ENCODE results near the gene PPM1E.
A peak's percentile ranks its signal among the peaks of the same experiment; 100 is the strongest.
"Not testable (repeated sequence)": the region's sequence is repeated elsewhere in the genome, so short reads cannot be mapped to it uniquely, and the experiment has no call there.

Gene PPM1E

DNA sequence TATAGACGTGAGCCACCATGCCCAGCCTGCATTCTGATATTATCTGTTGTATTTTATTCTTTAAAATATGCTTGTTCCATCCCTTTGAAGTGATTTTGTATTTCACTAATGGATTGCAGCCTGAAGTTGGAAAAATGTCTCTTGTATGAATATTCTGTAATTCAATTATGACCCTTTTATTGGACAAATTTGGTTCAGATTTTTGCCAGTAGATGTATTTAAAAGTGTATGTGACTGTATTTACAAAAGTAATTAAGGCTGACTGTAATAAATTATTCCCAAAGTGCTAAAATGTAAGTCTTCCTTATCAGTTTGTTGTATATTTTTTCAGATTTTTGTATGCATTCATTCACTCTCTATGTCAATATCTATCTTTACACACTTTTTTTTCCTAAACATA is 23.8 kb downstream of the PPM1E start:
- TF ChIP-seq ZFX (IDR thresholded peaks at IDR 0.05; ENCODE audit: borderline replicate concordance) (no peak), CTCF (IDR thresholded peaks at IDR 0.05) (no peak)
- no peak overlapping the region for H3K27ac ChIP-seq

DNA sequence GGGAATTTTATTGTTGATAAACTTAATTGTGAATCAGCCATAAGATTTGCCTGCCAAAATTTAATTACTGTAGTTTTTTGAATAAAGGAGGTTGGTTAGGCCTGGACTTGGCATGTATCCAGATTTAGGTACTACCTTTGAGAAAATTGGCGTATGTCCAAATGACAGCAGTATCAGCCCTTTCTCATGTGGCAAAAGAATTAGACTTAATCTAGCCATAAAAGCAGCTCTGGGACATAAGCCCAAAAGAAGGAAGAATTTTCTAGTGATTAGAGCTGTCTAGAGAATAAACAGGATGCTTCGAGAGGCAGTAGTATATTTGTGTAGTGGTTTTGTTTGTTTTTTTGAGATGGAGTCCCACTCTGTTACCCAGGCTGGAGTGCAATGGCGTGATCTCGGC is 27.7 kb downstream of the PPM1E start:
- TF ChIP-seq CTCF (IDR thresholded peaks at IDR 0.05) (no peak), ZFX (IDR thresholded peaks at IDR 0.05; ENCODE audit: borderline replicate concordance) (no peak)
- no peak overlapping the region for H3K27ac ChIP-seq

GRCh38 chr17:58785097-58785496 is 29.4 kb downstream of the PPM1E start:
- H3K27ac ChIP-seq, result no peak overlapping the region
- TF ChIP-seq CTCF (IDR thresholded peaks at IDR 0.05), result no peak
- TF ChIP-seq ZFX (IDR thresholded peaks at IDR 0.05; ENCODE audit: borderline replicate concordance), result no peak

DNA sequence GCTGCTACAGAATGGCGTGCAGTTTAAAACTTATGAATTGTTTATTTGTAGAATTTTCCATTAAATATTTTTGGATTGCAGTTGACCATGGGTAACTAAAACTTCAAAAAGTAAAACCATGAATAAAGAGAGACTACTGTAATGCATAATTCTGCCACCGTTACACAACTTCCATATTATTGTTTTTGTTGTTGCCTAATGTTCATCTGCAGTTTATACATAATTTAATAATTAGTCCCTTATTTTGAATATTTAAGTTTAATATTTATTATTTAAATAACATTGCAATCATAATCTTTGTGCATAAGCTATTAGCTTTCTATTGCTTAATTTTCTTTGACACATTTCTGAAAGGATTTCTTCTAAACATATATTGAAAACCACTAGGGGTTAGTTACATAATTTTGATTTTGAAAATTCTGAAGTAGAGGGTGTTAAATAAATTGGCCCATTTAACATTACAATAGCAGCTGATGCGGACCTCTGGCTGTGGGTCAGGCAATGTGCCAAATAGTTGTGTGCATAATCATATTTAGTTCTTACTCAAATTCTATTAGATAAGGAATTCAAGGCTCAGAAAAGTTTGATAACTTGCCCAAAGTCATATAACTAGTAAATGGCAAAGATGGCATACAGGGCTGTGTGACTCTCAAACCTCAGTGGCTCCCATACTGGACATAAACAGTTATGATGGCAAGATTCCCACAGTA is 31.1 kb downstream of the PPM1E start:
- TF ChIP-seq ZFX (IDR thresholded peaks at IDR 0.05; ENCODE audit: borderline replicate concordance), result no peak
- no peak for TF ChIP-seq CTCF (IDR thresholded peaks at IDR 0.05)
- 0 out of 2 replicates have a peak overlapping the region, but pooled peaks have one; percentile 18 for H3K27ac ChIP-seq

DNA sequence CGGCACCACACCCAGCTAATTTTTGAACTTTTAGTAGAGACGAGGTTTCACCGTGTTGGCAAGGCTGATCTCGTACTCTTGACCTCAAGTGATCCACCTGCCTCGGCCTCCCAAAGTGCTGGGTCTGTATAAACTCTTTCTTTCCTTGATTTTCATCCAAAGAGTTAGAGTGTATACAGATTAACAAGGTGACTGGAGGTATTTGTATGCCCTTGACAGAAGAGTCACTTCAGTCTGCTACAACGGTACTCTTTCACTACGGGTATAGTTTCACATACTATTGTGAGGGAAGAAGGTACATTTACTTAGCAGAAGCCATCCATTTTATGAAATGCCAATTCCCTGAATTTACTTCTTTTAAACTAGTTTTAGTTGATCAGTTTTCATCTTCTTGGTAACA is 32.5 kb downstream of the PPM1E start:
- no peak overlapping the region for H3K27ac ChIP-seq
- no peak for TF ChIP-seq ZFX (IDR thresholded peaks at IDR 0.05; ENCODE audit: borderline replicate concordance)
- TF ChIP-seq CTCF (IDR thresholded peaks at IDR 0.05), result no peak

GRCh38 chr17:58789160-58789559 is 33.5 kb downstream of the PPM1E start:
- H3K27ac ChIP-seq, result no peak overlapping the region
- TF ChIP-seq CTCF (IDR thresholded peaks at IDR 0.05) (no peak), ZFX (IDR thresholded peaks at IDR 0.05; ENCODE audit: borderline replicate concordance) (no peak)

DNA sequence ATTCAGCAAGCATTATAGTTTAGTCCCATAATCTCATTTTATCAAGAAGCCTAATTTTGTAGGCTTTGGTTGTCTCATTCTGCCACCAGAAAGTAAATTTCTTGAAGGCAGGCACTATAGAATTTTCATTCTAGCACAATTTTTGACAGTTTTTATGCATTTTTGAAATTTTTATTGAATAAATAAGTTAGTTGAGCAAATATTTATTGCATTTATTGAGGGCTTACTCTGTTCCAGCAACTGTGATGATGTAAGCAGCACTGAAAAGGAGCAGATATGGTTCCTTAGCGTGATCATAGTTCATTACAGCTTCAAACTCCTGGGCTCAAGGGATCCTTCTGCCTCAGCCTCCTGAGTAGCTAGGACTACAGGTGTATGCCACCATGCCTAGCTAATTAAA is 34.2 kb downstream of the PPM1E start:
- H3K27ac ChIP-seq, result no peak overlapping the region
- TF ChIP-seq ZFX (IDR thresholded peaks at IDR 0.05; ENCODE audit: borderline replicate concordance) (no peak), CTCF (IDR thresholded peaks at IDR 0.05) (no peak)

DNA sequence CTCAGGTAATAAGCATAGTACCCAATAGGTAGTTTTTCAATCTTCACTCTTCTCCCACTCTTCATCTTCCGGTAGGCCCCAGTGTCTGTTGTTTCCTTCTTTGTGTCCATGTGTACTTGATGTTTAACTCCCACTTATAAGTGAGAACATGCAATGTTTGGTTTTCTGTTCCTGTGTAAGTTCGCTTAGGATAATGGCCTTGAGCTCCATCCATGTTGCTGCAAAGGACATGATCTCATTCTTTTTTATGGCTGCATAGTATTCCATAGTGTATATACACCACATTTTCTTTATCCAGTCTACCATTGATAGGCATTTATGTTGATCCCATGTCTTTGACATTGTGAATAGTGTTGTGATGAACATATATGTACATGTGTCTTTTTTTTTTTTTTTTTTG is 38.9 kb downstream of the PPM1E start:
- not testable (repeated sequence) for H3K27ac ChIP-seq

Data from 22Rv1 (cell line).